Skeletal muscle tissue (tissue), 4 donors: ENCODE results near the gene SQSTM1. TPM values are rescaled to one million over a fixed set of nuclear protein-coding genes. Genes with fewer than 3 reads are reported as not detected.

Experiments used
- H3K27ac ChIP-seq: one replicate; pipeline ENCODE4 v1.7.0; 2013; ENCODE audit warnings: mild to moderate bottlenecking, low read depth, low read length, inconsistent platforms
- H3K27me3 ChIP-seq, 3 donors: one replicate each; pipeline ENCODE4 v1.7.0; 2013; ENCODE audit warnings: low read length in 3 of 3; ENCODE audit not compliant: control insufficient read depth in 3 of 3, insufficient read depth in 3 of 3
- H3K36me3 ChIP-seq, 3 donors: one replicate each; pipeline ENCODE4 v1.7.0; 2013; ENCODE audit warnings: low read length in 3 of 3; ENCODE audit not compliant: control insufficient read depth in 3 of 3, insufficient read depth in 3 of 3
- H3K4me1 ChIP-seq, 3 donors: one replicate each; pipeline ENCODE4 v1.7.0; 2013; ENCODE audit warnings: low read length in 3 of 3, mild to moderate bottlenecking in 3 of 3; ENCODE audit not compliant: control insufficient read depth in 3 of 3, insufficient read depth in 3 of 3
- H3K4me3 ChIP-seq, 3 donors: one replicate each; pipeline ENCODE4 v1.7.0; 2013; ENCODE audit warnings: low read length in 3 of 3
- H3K9ac ChIP-seq, 3 donors: one replicate each; pipeline ENCODE4 v1.7.0; 2013; ENCODE audit warnings: low read length in 3 of 3, mild to moderate bottlenecking in 3 of 3, moderate library complexity in 2 of 3, low read depth in 1 of 3
- H3K9me3 ChIP-seq, 3 donors: one replicate each; pipeline ENCODE4 v1.7.0; 2013; ENCODE audit warnings: low read length in 3 of 3; ENCODE audit not compliant: control insufficient read depth in 3 of 3
- total RNA-seq: library from RNA; depleted of rRNA; stranded (reverse); fragments of >200 nt; gene quantifications from one replicate; pipeline ENCODE4 v1.2.3, GENCODE V29; 2014
- donor health status: Osteomylitis.

Gene SQSTM1
- total RNA-seq, 1 donor from 2014 or later, result 54.8 TPM

GRCh38 chr5:179822444-179822990 is 1.8 kb downstream of the SQSTM1 start:
- H3K4me3 ChIP-seq, result peak overlapping the region; percentile 84 to 94 (median 93)
- peak overlapping the region; percentile 99 for H3K27ac ChIP-seq
- peaks cover 58 to 74% (median 64%) of the 10 kb centered on the region in 3 donors for H3K4me1 ChIP-seq
- H3K9ac ChIP-seq, result peak overlapping the region; percentile 79 to 100 (median 100)
- H3K27me3 ChIP-seq, result no peaks in the 10 kb centered on the region
- H3K9me3 ChIP-seq, result no peaks in the 10 kb centered on the region
- H3K36me3 ChIP-seq, result peaks cover 47 to 54% (median 50%) of the 10 kb centered on the region in 3 donors

GRCh38 chr5:179823937-179824744 is 3.4 kb downstream of the SQSTM1 start:
- Histone ChIP-seq H3K4me1 (peaks cover 47 to 71% (median 62%) of the 10 kb centered on the region in 3 donors), H3K27me3 (no peaks in the 10 kb centered on the region), H3K4me3 (peak overlapping the region in 2 of 3 donors; percentile 14 to 29), H3K9me3 (no peaks in the 10 kb centered on the region), H3K27ac (peak overlapping the region; percentile 12), H3K36me3 (peaks cover 60 to 67% (median 62%) of the 10 kb centered on the region in 3 donors), H3K9ac (peak overlapping the region in 2 of 3 donors; percentile 2 to 57)

DNA sequence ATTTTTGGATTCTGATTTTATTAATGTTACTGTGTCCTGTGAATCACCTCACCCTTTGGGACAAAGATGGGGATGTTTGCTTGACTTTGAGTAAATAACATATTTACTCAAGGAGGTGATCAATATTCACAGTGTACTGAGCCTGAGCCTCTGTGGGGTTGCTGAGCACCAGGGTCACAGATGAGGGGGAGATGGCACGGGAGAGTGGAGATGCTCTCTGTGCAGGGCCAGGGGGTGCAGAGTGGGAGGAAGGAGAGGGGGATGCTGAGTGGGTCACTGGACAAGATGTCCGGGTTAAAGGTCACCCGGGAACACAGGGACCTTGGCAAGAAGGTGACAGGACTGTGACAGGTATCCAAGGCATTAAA is 4.0 kb downstream of the SQSTM1 start:
- Histone ChIP-seq H3K9ac (peak overlapping the region in 2 of 3 donors; percentile 2 to 45), H3K9me3 (no peaks in the 10 kb centered on the region), H3K4me1 (peaks cover 42 to 66% (median 57%) of the 10 kb centered on the region in 3 donors), H3K36me3 (peaks cover 65 to 72% (median 66%) of the 10 kb centered on the region in 3 donors), H3K27ac (no peak overlapping the region), H3K4me3 (no peak overlapping the region), H3K27me3 (no peaks in the 10 kb centered on the region)

- H3K27me3 ChIP-seq, result no peaks in the 10 kb centered on the region
- no peak overlapping the region for H3K4me3 ChIP-seq
- H3K9ac ChIP-seq, result peak overlapping the region in 1 of 3 donors; percentile 40
- H3K27ac ChIP-seq, result no peak overlapping the region
- peaks cover 34 to 58% (median 49%) of the 10 kb centered on the region in 3 donors for H3K4me1 ChIP-seq
- H3K36me3 ChIP-seq, result peaks cover 73 to 79% (median 74%) of the 10 kb centered on the region in 3 donors
- no peaks in the 10 kb centered on the region for H3K9me3 ChIP-seq
These were observed 5.0 kb downstream of the SQSTM1 start for GRCh38 chr5:179825655-179826182.

GRCh38 chr5:179827680-179828079 is 7.0 kb downstream of the SQSTM1 start:
- H3K27ac ChIP-seq, result peak overlapping the region; percentile 46
- H3K4me3 ChIP-seq, result no peak overlapping the region
- H3K9ac ChIP-seq, result peak overlapping the region in 1 of 3 donors; percentile 54
- H3K9me3 ChIP-seq, result no peaks in the 10 kb centered on the region
- H3K36me3 ChIP-seq, result peaks cover 80 to 84% (median 82%) of the 10 kb centered on the region in 3 donors
- H3K27me3 ChIP-seq, result no peaks in the 10 kb centered on the region
- H3K4me1 ChIP-seq, result peaks cover 27 to 58% (median 44%) of the 10 kb centered on the region in 3 donors

GRCh38 chr5:179828756-179829421 is 8.2 kb downstream of the SQSTM1 start:
- peak overlapping the region in 2 of 3 donors; percentile 45 to 57 for H3K9ac ChIP-seq
- peaks cover 83 to 85% (median 84%) of the 10 kb centered on the region in 3 donors for H3K36me3 ChIP-seq
- H3K27ac ChIP-seq, result no peak overlapping the region
- H3K27me3 ChIP-seq, result no peaks in the 10 kb centered on the region
- H3K4me1 ChIP-seq, result peaks cover 16 to 54% (median 38%) of the 10 kb centered on the region in 3 donors
- H3K4me3 ChIP-seq, result no peak overlapping the region
- H3K9me3 ChIP-seq, result no peaks in the 10 kb centered on the region

GRCh38 chr5:179829732-179830435 is 9.2 kb downstream of the SQSTM1 start:
- Histone ChIP-seq H3K36me3 (peaks cover 76 to 78% (median 78%) of the 10 kb centered on the region in 3 donors), H3K4me1 (peaks cover 6 to 44% (median 29%) of the 10 kb centered on the region in 3 donors), H3K27ac (no peak overlapping the region), H3K4me3 (no peak overlapping the region), H3K9me3 (no peaks in the 10 kb centered on the region), H3K9ac (no peak overlapping the region), H3K27me3 (no peaks in the 10 kb centered on the region)

- Histone ChIP-seq H3K36me3 (peaks cover 67 to 70% (median 68%) of the 10 kb centered on the region in 3 donors), H3K4me3 (no peak overlapping the region), H3K9ac (no peak overlapping the region), H3K27me3 (no peaks in the 10 kb centered on the region), H3K27ac (no peak overlapping the region), H3K9me3 (no peaks in the 10 kb centered on the region), H3K4me1 (peaks cover 2 to 34% (median 21%) of the 10 kb centered on the region in 3 donors)
These were observed 10.2 kb downstream of the SQSTM1 start for GRCh38 chr5:179830818-179831468.
